Progenitor cell of endocrine pancreas (in vitro differentiated cells): ENCODE measurements around the gene ASB18. TPM values are rescaled to one million over a fixed set of nuclear protein-coding genes. Genes with fewer than 3 reads are reported as not detected.

Experiments
- DNase-seq: peaks from one replicate; pipeline ENCODE4 v3.0.0; 2021; ENCODE audit warnings: low spot score; ENCODE audit not compliant: unreplicated experiment
- H3K27ac Mint-ChIP-seq: 2 replicates; pipeline ENCODE4 v1.8.0; 2021; ENCODE audit warnings: mild to moderate bottlenecking, moderate library complexity, mixed read lengths
- H3K27me3 Mint-ChIP-seq: 2 replicates; pipeline ENCODE4 v1.8.0; 2021; ENCODE audit warnings: mixed read lengths
- H3K36me3 Mint-ChIP-seq: 2 replicates; pipeline ENCODE4 v1.8.0; 2022; ENCODE audit warnings: mixed read lengths; ENCODE audit not compliant: insufficient read depth
- H3K4me1 Mint-ChIP-seq: 2 replicates; pipeline ENCODE4 v1.8.0; 2021; ENCODE audit warnings: low read depth, mixed read lengths
- H3K4me3 Mint-ChIP-seq: 2 replicates; pipeline ENCODE4 v1.8.0; 2021; ENCODE audit warnings: low read depth, mild to moderate bottlenecking, moderate library complexity, mixed read lengths
- H3K9me3 Mint-ChIP-seq: 2 replicates; pipeline ENCODE4 v1.8.0; 2021; ENCODE audit warnings: low read depth, mixed read lengths
- CTCF ChIP-seq: fragments of 200-600 bp; sonication (generic); IDR thresholded peaks from one replicate; pipeline ENCODE4 v1.5.0; 2021; ENCODE audit warnings: antibody characterized with exemption, mild to moderate bottlenecking; ENCODE audit not compliant: unreplicated experiment
- total RNA-seq: library from RNA; stranded (reverse); gene quantifications from 2 replicates; pipeline ENCODE4 v1.2.1, GENCODE V29; 2021

Gene ASB18
- total RNA-seq, 1 donor from 2014 or later, result not detected

DNA sequence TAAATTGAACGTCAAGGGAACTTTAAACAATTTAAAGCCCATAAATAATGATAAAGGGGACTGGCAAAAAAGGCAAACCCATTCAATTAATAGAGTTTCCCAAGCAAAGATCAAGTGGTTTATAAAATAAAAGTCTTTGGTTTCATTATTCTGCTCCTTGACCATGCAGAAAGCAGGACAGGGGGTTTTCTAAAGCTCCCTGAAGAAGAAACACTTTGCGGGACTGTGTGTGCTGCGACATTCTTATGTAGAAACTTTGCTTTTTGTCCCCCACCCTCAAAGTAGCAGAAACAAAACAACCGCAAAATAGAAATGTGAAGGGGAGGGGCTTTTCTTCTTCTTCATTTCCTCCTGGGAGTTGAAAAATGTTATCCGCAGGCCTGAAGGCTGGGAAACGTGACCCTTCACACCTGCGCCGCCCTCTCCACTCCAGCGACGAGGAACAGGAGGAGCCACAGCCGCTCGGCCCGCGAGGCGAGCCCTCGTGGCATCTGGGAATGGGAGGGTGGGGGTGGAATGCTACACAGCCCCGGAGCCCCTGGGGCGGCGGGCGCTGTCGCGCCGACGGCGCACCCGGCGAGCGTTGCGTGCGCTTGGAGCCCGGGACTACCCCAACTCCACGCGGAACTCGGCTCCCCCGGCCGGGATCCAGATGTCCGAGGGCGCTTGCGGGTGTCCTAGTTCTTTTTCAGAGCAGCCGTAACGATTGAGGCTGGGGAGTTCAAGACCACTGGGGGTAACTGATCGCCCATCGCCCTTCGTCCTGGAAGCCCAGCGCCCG is 91.8 kb downstream of the ASB18 start:
- H3K4me3 Mint-ChIP-seq, result no peak overlapping the region
- no peak for DNase-seq
- no peak overlapping the region for H3K27ac Mint-ChIP-seq
- H3K4me1 Mint-ChIP-seq, result peaks cover 12% of the 10 kb centered on the region
- TF ChIP-seq CTCF, result no peak
- no peaks in the 10 kb centered on the region for H3K9me3 Mint-ChIP-seq
- H3K36me3 Mint-ChIP-seq, result no peaks in the 10 kb centered on the region
- peaks cover 79% of the 10 kb centered on the region for H3K27me3 Mint-ChIP-seq

GRCh38 chr2:236171680-236172254 is 92.4 kb downstream of the ASB18 start:
- Mint-ChIP-seq H3K4me3 (no peak overlapping the region), H3K27ac (no peak overlapping the region), H3K27me3 (peaks cover 80% of the 10 kb centered on the region), H3K4me1 (peaks cover 12% of the 10 kb centered on the region), H3K36me3 (no peaks in the 10 kb centered on the region), H3K9me3 (no peaks in the 10 kb centered on the region)
- TF ChIP-seq CTCF, result no peak
- DNase-seq, result no peak

DNA sequence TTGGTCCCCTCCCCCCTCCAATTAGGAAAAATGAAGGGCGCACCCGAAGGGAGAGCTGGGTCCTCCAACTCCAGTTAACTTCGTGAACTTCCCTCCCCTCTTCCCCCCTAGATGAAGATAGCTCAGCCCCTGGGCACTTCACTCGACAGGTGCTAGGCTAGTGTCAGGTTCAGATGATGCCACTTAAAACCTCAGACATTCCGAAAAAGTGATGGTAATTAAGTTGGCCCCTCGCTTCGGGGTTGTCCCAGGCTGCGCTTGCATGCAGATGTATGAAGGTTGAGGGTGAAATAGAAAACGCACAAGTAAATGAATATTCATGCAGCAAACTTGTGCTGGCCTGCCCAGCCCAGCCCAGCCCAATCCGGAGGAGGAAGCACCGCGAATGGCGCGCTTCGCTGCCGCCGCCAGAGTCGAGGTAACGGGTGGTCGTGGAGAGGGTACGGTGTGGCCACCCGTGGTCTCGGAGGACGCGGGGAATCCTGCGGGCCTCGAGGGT is 93.0 kb downstream of the ASB18 start:
- Mint-ChIP-seq H3K9me3 (no peaks in the 10 kb centered on the region), H3K4me1 (peaks cover 12% of the 10 kb centered on the region), H3K4me3 (no peak overlapping the region), H3K27ac (no peak overlapping the region), H3K27me3 (peaks cover 81% of the 10 kb centered on the region), H3K36me3 (no peaks in the 10 kb centered on the region)
- no peak for TF ChIP-seq CTCF
- DNase-seq, result no peak

DNA sequence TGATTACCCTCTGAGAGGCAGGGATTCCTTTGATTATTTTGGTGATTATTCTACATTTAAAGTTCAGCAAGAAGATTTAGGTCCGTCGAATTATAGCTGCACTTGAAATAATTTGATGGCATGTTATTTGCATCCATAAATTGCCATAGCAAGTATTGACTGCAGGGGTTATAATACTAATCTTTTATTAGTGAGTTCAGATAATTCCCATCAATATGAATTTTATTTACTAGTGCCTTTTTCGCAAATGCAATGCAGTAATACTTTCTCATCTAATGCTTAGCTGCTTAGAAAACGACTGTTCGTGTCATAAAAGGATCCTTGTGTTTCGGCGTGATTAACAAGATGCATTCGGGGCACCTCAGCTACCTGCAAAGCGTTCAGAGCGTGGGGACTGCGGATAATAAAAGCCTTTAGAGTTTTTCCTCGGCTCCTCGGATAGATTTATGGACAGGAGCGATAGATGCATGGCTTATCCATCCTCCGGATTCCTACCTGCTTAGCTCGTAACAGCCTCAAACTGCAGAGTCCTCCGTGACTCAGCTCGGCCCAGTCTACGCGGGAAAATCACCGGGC is 93.5 kb downstream of the ASB18 start:
- Mint-ChIP-seq H3K4me3 (no peak overlapping the region), H3K4me1 (peaks cover 13% of the 10 kb centered on the region), H3K9me3 (no peaks in the 10 kb centered on the region), H3K36me3 (no peaks in the 10 kb centered on the region), H3K27me3 (peaks cover 81% of the 10 kb centered on the region), H3K27ac (peak overlapping the region; percentile 21)
- TF ChIP-seq CTCF, result no peak
- DNase-seq, result no peak

- no peak for TF ChIP-seq CTCF
- peaks cover 13% of the 10 kb centered on the region for H3K4me1 Mint-ChIP-seq
- no peak for DNase-seq
- H3K27me3 Mint-ChIP-seq, result peaks cover 81% of the 10 kb centered on the region
- no peaks in the 10 kb centered on the region for H3K9me3 Mint-ChIP-seq
- no peaks in the 10 kb centered on the region for H3K36me3 Mint-ChIP-seq
- no peak overlapping the region for H3K4me3 Mint-ChIP-seq
- peak overlapping the region; percentile 21 for H3K27ac Mint-ChIP-seq
These were observed 94.2 kb downstream of the ASB18 start for GRCh38 chr2:236169741-236170589.
